Measurements from ENCODE around the gene ZNF107.

The ZNF107 gene

DNA sequence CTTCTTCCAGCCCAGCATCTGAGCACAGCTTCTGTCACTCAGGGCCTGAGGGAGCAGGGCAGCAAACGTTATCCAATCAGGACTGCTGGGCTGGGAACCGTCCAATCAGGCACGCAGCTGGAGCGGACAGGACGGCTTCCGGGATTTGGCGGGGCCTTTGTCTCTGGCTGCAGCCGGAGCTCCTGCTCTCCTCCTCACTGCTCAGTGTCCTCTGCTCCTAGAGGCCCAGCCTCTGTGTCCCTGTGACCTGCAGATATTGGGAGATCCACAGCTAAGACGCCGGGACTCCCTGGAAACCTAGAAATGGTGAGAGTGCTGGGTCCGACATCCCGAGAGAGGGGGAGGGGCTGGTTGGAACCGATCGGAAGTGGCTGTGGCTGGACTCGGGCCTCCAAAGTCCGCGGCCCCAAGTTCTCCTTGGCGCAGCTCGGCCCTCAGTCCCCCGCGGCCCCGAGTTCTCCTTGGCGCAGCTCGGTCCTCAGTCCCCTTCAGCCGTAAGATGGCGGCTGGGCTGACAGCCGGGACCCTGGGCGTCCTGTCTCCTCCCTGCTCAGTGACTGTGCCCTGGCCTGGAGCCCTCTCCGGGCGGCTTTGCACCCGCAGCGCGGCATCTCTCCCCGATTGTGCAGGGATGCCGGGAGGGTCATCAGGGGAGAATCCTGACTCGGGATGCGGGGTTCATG lies at the start of gene ZNF107:
TSS of gene ZNF107 (plus strand) at position 154 of the 683 bp plus-strand sequence. CDS start at position 304, 150 bp downstream.
- peak; percentile 96 for DNase-seq (ENCODE audit: low read depth)

- DNase-seq (ENCODE audit: low read depth) = peak; percentile 59
Measured at GRCh38 chr7:64618785-64619456, 47.0 kb upstream of the ZNF107 start.

DNA sequence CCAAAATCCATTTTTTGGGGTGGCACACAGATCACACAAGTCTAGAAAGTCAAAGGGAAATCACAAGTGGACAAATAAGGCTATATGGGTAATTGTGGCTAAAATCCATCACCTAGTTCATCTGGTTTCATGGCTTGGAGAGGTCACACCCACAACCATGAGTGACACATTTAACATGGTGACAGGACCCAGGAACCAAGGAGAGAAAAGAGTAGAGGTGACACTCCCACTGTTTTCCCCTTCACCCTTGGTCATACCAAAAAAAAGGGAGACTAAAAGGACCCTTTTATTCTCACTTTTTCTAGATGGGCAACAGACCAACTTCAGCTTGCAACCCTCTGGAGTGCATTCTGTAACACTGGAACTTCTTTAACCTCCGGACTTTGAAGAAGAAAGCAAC lies 46.2 kb upstream of the ZNF107 start:
- no peak for DNase-seq (ENCODE audit: low read depth)

- no peak for DNase-seq (ENCODE audit: low read depth)
Measured at GRCh38 chr7:64621656-64622055, 44.3 kb upstream of the ZNF107 start.

GRCh38 chr7:64625114-64626082 lies 40.5 kb upstream of the ZNF107 start:
- DNase-seq (ENCODE audit: low read depth) = no peak

DNA sequence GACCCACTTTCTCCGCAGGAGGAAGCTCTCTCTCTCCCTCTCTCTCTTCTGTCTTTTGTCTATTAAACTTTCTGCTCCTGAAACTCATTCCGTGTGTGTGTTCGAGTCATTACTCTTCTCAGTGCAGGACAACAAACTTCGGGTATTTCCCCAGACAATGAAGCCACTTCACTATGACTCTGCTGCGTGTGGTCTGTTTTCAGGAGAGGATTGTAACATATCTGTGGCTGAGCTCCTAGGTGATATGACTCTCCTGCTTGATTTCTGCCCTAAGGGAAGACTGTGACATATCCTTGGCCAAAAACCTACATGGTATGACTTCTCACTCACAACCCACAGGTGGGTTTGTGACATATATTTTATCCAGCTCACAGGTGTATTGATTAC lies 39.9 kb upstream of the ZNF107 start:
- no peak for DNase-seq (ENCODE audit: low read depth)

DNA sequence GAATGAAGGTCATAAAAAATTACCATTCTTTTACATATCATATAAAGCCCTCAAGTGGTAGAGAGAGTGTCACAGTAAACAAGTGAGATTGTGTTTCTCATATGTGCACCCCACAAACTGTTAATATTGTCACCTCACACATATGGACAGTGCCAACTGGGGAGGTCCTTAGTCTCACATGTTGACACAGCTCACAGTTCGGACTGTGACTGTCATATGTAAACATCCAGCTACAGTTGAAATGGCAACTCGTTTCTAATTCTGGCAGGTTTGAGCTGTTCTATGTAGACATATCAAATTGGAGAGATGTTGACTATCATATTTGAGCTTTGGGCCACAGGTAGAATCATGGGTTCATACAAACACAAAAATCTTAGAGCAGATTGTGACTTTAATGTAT lies 39.4 kb upstream of the ZNF107 start:
- DNase-seq (ENCODE audit: low read depth) = no peak

GRCh38 chr7:64628192-64628591 lies 37.7 kb upstream of the ZNF107 start:
- DNase-seq (ENCODE audit: low read depth) = no peak

- no peak for DNase-seq (ENCODE audit: low read depth)
Measured at GRCh38 chr7:64628721-64629120, 37.2 kb upstream of the ZNF107 start.

DNA sequence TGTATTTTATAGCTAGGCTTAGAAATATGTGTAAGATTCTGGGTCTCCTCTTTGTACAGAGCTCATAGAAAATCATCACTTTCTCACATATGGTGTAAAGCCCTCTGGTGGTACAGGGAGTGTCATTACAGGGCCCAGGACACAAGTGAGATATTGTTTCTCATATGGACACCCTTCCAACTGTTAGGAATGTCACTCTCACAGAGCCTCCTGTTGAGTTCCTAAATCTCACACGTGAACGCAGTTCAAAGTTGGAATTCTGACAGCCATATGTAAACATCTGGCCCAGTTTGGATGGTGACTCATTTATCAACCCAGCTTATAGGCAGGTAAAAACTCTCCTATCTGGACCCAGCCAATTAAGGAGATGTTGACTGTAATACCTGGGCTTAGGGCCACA lies 35.4 kb upstream of the ZNF107 start:
- peak; percentile 38 for DNase-seq (ENCODE audit: low read depth)

GRCh38 chr7:64632029-64632428 lies 33.9 kb upstream of the ZNF107 start:
- DNase-seq (ENCODE audit: low read depth) = no peak

DNA sequence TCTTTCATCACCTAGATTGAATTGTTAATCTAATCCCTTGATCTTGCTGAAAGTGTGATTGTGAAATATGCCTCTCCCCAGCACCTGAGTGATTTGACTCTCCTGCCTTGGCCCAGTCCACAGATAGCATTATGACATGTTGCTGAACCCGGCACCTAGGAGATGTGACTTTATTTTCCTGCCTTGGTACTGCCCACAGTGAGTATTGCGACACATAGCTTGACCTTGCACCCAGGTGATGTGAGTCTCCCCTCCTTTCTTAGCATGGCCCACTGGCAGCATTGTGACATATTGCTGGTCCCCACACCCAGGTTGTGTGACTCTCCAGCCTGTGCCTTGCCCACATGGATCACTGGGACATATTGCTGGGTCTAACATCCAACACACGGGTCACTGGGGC lies 32.5 kb upstream of the ZNF107 start:
- no peak for DNase-seq (ENCODE audit: low read depth)

DNA sequence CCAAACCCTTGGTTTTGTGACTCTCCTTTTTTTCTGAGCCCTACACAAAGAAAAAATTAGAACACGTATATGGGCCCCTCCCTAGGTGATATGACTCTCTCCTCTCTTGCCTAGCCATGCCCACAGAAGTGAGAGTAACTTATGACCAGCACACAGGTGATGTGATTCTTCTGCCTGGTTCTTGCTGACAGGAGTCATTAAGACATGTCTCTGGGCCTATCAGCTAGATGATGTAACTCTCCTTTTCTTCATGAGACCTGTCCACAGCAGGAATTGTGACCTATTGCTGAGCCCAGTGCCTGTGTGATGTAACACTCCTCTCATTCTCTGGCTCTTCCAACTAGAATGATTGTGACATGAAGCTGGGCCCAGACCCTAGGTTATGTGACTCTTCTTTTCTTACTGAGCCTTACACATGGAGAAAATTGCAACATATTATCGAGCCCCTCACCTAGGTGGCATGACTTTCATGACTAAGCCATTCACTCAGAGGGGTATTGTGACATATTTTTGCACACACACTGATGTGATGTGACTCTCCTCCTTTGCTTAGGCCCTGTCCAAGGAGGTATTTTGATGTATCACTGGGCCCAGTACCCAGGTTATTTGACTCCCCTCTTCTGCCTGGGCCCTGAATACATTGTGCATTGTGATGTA lies 31.4 kb upstream of the ZNF107 start:
- no peak for DNase-seq (ENCODE audit: low read depth)

DNA sequence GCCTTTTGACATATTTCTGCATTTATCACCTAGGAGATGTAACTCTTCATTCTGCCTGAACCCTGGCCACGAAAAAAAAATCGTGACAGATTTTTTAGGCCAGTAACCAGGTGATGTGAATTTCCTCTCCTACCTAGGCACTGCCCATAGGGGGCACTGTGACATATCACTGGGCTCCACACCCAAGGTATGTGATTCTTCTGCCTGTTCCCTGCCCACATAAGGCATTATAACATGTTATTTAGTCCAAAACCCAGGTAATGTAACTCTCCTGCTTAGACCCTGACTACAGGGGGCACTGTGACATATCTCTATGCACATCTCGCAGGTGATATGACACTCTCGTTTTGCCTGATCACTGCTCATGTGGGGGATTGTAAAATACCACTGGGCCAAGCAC lies 29.5 kb upstream of the ZNF107 start:
- DNase-seq (ENCODE audit: low read depth) = no peak

GRCh38 chr7:64637521-64638445 lies 28.1 kb upstream of the ZNF107 start:
- no peak for DNase-seq (ENCODE audit: low read depth)

- DNase-seq (ENCODE audit: low read depth) = no peak
Measured at GRCh38 chr7:64638822-64639221, 27.1 kb upstream of the ZNF107 start.

- DNase-seq (ENCODE audit: low read depth) = no peak
Measured at GRCh38 chr7:64639267-64640001, 26.5 kb upstream of the ZNF107 start.

DNA sequence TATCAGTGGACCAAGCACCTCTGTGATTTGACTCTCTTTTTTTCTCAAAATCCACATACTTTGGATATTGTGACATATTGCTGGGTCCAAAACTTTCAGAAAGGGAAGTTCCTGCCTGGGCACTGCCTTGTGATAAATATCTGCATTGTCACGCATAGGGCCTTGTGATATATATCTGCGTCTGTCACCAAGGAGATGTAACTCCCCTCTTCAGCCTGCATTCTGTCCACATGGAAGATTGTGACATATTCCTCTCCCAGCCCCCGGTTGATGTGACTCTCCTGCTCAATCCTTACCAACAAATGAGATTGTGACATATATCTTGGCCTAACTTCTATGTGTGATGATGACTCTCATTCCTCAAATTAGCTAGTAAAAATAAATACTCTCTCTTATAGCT lies 25.4 kb upstream of the ZNF107 start:
- DNase-seq (ENCODE audit: low read depth) = no peak

GRCh38 chr7:64642046-64642445 lies 23.9 kb upstream of the ZNF107 start:
- no peak for DNase-seq (ENCODE audit: low read depth)

GRCh38 chr7:64642875-64643274 lies 23.1 kb upstream of the ZNF107 start:
- no peak for DNase-seq (ENCODE audit: low read depth)

Data from iris pigment epithelial cell (primary cell).